Astrocyte of the cerebellum (primary cell): ENCODE measurements around the gene SART3.

Experiments
- DNase-seq: peaks from one replicate; pipeline ENCODE4 v3.0.0-alpha.2; 2011; ENCODE audit warnings: low read depth
- H3K4me3 ChIP-seq: 2 replicates; pipeline ENCODE4 v1.5.1; 2011; ENCODE audit warnings: mild to moderate bottlenecking, low read depth, low read length, moderate library complexity
- CTCF ChIP-seq: IDR thresholded peaks from 2 replicates; pipeline ENCODE4 v1.5.1; 2012; ENCODE audit warnings: low read length, low read depth, moderate library complexity, mild to moderate bottlenecking; ENCODE audit errors: missing control alignments
- in situ Hi-C: cut with HindIII; loops from 2 replicates; pipeline ENCODE4 v1.10.0; 2017; ENCODE audit warnings: low sequenced_read_pairs

SART3 gene

DNA sequence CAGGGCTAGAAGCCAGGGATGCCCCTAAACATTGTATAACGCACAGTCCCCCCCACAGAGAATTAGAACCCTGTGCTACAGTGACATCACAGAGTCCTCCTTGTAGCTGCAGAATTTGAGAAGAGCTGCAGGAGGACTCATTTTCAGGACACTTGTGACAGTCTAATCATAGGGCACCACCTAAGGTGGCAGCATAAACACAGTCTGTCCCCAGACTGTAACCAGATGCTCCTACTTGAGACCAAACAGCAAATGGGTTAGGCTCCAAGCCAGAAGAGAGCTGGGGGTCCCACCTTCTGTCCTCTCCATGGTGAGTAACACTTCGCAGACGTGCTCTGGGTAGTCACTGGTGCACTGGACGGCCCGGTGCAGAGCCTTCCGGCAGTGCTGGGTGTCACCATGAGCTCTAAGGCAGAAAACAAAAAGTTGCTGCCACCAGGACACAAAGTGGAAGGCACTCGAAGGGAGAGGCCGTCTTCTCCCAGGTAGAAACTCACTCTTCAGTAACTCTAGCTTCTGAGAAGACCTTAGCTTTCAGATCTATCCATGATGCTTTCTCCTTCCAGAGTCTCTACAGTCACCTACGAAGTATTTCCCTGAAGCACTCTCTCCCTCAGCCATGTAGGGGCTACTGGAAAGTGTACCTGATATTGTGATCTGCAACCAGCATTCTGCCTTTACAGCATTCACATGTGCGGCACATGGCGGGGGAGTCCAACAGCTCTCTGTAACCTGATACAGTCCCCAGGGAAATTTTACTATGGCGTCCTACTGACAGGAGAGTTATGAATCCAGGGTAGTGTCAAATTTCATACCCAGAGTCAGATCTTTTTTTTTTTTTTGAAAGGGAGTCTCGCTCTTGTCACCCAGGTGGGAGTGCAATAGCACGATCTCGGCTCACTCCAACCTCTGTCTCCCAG, 28.8 kb downstream of the SART3 start:
- TF ChIP-seq CTCF: no peak
- no peak overlapping the region for H3K4me3 ChIP-seq
- no peak for DNase-seq
- in situ Hi-C loops: no loop called here

GRCh38 chr12:108530161-108530560, 30.8 kb downstream of the SART3 start:
- TF ChIP-seq CTCF: no peak
- no peak for DNase-seq
- in situ Hi-C loops: no loop called here
- no peak overlapping the region for H3K4me3 ChIP-seq

GRCh38 chr12:108527166-108527496, 33.8 kb downstream of the SART3 start:
- in situ Hi-C loops: no loop called here
- H3K4me3 ChIP-seq: no peak overlapping the region
- TF ChIP-seq CTCF: no peak
- DNase-seq: no peak

GRCh38 chr12:108526482-108527165, 34.3 kb downstream of the SART3 start:
- no peak overlapping the region for H3K4me3 ChIP-seq
- DNase-seq: peak; percentile 76
- TF ChIP-seq CTCF: peak; percentile 67
- in situ Hi-C loops: no loop called here

GRCh38 chr12:108525681-108526080, 35.3 kb downstream of the SART3 start:
- DNase-seq: no peak
- H3K4me3 ChIP-seq: no peak overlapping the region
- in situ Hi-C loops: no loop called here
- no peak for TF ChIP-seq CTCF

DNA sequence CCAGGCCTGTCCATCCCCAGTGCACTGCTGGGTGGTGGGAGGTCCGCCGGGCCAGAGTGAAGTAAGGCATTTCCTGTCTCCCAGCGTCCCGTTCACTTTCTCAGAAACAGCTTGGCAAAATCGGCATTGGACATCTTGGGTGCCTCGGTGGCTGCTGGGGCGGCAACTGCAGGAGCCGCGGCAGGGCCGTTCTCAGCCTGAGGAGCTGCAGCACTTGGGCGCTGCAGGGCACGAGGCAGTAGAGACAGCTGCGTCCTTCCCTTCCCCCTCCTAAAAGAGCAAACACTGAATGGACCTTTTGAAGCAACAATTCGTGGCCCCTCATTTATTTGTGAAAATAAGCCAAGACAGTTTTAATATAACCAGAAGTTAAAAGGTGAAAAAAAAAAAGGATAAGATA, 37.6 kb downstream of the SART3 start:
- DNase-seq: no peak
- no peak for TF ChIP-seq CTCF
- in situ Hi-C loops: no loop called here
- H3K4me3 ChIP-seq: no peak overlapping the region
